ENCODE results near the gene SOCS3.

Gene SOCS3, protein sequence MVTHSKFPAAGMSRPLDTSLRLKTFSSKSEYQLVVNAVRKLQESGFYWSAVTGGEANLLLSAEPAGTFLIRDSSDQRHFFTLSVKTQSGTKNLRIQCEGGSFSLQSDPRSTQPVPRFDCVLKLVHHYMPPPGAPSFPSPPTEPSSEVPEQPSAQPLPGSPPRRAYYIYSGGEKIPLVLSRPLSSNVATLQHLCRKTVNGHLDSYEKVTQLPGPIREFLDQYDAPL

DNA sequence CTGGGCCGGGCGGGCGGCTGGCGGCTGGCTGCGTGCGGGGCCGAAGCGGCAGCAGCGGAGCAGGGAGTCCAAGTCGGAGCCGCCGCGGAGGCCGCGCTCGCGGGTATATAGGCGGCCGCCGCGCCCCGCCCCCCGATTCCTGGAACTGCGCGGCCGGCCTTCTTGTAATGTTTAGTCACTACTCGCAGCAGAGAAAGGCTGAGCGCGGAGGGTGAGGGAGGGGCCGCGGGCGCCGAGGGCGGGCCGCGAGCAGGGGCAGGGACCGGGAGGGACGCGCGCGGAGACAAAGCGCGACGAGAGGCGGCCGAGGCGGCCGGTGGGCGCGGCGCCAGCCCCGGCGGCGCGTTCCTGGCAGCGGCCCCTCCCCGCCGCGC lies at the start of gene SOCS3:
Gene SOCS3 (minus strand): TSS at position 81 of the 374 bp plus-strand sequence. CDS start 982 bp downstream, outside the sequence.
- peak; percentile 97 for TF ChIP-seq POLR2A (IDR thresholded peaks at IDR 0.05; ENCODE audit: low read depth, low read length)
- FAIRE-seq (no peak), DNase-seq (ENCODE audit: insufficient read length, low spot score) (peak; percentile 97)

DNA sequence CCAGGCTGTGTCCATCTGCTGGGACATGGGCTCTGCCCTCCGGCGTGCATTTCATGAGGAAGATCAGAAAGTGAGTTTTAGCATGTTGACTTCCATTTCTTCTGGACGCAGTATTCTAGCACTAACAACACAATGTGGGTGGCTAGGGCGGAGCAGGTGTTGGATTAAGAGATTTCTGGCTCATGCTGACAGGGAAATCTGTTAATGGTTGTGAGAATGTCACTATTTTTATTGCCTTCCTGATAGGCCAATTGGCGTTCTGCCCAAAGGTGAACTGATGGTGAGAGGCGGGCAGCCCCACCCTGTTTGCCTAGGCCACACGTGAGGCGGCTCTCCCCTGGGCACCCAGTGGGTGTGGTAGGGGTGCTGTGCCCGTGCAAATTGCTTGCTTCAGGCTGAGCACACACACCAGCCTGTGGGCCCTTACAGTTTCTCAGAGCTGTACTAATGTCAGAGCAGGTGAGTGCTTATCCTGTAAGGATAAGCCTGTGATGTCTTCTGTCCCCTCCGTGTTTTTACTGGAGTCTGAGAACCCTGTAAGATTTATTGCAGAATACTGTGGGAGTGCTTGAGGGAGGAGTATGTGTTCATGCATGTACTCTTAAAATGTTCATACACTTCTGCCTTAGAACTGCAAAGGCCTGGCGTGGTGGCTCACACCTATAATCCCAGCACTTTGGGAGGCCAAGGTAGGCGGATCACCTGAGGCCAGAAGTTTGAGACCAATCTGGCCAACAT lies 49.5 kb upstream of the SOCS3 start:
- DNase-seq (ENCODE audit: insufficient read length, low spot score) (no peak), FAIRE-seq (no peak)
- no peak for TF ChIP-seq POLR2A (IDR thresholded peaks at IDR 0.05; ENCODE audit: low read depth, low read length)

DNA sequence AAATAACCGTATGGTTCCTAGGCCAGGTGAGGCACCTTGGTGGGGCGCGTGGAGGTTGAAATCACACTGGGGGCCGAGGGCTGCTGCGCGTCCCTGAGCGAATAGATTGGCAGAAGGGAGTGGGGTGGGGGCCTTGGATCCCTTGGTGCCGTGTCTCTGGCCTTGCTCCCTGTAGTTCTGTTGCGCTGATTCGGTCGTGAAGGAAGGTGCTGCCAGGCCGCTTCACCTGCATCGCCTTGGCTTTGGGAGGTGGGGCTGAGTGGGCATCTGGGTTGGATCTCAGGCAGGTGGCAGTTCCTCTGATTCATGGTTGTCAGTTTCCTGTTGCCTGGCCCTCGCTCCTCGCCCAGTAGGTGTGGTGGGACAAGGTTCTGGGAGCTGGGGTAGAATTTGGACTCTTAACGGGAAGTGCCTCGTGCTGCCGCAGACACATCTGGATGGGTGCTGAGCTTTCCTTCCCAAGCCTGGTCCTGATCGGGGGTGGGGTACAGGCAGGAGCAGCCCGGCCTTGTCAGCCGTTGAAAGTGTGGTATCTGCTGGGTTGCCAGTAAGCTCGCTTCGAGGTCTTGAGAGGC lies 48.7 kb upstream of the SOCS3 start:
- no peak for TF ChIP-seq POLR2A (IDR thresholded peaks at IDR 0.05; ENCODE audit: low read depth, low read length)
- FAIRE-seq = no peak

DNA sequence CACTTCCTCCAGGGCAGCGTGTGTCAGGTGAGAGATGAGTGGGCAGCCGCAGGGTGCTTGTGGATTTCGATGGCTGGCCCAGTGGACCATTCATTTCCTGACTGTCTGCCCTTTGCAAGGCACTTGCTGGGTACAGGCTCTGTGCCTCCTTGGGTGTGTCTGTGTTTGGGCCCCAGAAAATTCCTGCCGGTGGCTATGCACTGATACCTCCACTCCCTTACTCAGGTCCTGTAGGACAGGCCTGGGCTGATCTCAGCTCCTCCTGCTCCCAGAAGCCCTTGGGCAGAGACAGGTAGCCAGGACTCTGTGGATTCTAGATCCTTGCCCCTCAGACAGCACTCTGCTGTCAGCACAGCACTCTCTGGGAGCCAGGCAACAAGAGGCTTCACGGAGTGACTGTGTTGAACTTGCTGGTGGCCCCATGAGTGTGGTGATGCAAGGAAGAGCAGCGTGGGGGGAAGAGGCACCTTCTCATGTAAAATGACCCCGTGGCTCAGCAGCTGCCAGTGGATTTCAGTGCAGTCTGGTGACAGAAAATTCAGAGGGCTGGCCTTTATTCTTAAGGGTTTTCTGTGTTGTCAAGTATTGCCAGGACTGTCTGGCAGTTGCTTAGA lies 47.6 kb upstream of the SOCS3 start:
- FAIRE-seq = no peak
- no peak for DNase-seq (ENCODE audit: insufficient read length, low spot score)
- TF ChIP-seq POLR2A (IDR thresholded peaks at IDR 0.05; ENCODE audit: low read depth, low read length) = no peak

More for the DNA sequence above, 48.7 kb upstream of the SOCS3 start:
- DNase-seq (ENCODE audit: insufficient read length, low spot score) = no peak

DNA sequence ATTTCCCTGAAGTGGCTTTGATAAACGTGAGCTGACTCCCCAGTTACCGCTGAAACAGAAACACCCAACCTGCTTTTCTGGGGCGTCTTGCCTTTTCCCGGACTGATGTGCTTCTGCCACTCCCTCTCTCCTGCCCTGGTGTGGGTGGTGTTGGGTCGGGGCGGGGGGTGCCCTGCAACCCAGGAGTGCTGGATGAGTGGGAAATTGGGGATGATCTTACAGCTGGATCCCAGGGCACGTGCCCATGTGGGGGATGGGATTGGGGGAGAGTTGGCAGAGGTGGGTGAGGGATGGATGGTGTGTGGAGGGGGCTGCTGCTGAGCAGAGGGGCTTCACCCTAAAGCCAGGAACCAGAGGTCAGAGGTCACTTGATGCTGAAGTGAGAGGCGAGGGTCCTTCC lies 47.0 kb upstream of the SOCS3 start:
- TF ChIP-seq POLR2A (IDR thresholded peaks at IDR 0.05; ENCODE audit: low read depth, low read length) = no peak
- DNase-seq (ENCODE audit: insufficient read length, low spot score) (no peak), FAIRE-seq (no peak)

DNA sequence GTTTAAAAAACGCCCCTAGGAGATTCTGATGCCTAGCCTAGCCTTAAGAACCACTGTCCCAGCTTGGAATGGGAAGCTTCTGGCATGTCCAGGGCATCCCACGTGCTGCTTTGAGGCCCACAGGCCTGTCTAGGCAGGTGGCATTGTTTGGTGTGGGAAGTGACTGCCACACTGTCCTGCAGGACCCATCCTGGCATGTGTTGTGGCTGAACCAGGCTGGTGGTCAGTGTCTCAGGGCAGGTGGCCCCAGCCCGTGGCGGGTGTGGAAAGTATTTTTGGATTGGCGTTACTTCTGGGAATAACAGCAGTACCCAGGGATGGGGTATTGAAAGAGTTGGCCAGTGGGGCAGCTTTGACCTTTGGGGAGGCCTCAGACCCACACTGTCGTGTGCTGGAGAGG lies 46.5 kb upstream of the SOCS3 start:
- DNase-seq (ENCODE audit: insufficient read length, low spot score) (no peak), FAIRE-seq (no peak)
- TF ChIP-seq POLR2A (IDR thresholded peaks at IDR 0.05; ENCODE audit: low read depth, low read length) = no peak

DNA sequence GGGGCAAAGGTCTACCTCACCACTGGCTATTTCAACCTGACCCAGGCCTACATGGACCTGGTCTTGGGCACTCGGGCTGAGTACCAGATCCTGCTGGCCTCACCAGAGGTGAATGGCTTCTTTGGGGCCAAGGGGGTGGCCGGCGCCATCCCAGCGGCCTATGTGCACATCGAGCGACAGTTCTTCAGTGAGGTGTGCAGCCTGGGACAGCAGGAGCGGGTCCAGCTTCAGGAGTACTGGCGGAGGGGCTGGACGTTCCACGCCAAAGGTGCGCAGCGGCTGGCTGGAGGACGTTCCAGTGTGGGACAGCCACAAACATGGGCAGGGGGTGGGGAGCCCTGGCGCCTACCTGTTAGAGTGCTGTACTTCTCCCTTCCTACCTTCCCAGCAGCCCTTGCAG lies 43.9 kb upstream of the SOCS3 start:
- DNase-seq (ENCODE audit: insufficient read length, low spot score) (no peak), FAIRE-seq (no peak)
- TF ChIP-seq POLR2A (IDR thresholded peaks at IDR 0.05; ENCODE audit: low read depth, low read length) = no peak

DNA sequence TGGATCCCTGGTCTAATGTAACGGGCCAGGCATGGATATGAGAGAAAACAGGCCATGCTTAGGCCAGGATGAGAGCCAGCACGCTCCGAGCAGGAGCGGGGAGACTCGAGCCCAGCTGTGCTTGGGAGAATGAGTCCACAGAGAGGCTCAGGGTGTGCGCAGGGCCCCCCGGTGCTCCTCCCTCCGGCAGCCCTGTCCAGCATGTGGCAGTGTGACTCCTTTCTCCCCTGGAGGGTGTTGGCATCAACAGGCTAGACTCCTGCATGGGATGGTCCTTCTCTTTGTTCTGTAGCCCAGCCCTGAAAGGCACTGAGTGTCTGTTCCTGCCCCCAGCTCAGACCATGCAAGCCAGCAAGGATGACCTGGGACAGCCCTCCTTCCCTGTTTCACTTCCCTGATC lies 42.0 kb upstream of the SOCS3 start:
- FAIRE-seq (no peak), DNase-seq (ENCODE audit: insufficient read length, low spot score) (no peak)
- no peak for TF ChIP-seq POLR2A (IDR thresholded peaks at IDR 0.05; ENCODE audit: low read depth, low read length)

DNA sequence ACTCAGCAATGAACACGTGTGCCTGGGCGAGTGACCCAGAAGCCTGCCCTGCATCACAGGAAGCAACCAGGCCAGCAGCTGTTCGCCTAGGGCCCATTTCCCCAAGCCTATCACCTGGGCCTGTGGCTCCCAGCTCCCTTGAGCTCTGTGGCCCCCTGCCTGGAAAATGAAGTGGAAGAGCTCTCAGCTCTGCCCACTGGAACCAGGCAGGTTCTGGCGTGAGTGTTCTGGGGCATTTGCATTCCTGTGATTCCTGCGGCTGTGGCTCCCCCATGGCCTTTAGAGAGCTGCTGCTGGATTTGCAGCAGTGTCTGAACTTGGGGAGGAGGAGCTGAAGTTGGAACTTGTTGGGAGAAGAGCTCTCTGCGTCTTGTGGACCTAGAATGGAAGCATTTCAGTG lies 41.4 kb upstream of the SOCS3 start:
- FAIRE-seq (no peak), DNase-seq (ENCODE audit: insufficient read length, low spot score) (no peak)
- TF ChIP-seq POLR2A (IDR thresholded peaks at IDR 0.05; ENCODE audit: low read depth, low read length) = no peak

DNA sequence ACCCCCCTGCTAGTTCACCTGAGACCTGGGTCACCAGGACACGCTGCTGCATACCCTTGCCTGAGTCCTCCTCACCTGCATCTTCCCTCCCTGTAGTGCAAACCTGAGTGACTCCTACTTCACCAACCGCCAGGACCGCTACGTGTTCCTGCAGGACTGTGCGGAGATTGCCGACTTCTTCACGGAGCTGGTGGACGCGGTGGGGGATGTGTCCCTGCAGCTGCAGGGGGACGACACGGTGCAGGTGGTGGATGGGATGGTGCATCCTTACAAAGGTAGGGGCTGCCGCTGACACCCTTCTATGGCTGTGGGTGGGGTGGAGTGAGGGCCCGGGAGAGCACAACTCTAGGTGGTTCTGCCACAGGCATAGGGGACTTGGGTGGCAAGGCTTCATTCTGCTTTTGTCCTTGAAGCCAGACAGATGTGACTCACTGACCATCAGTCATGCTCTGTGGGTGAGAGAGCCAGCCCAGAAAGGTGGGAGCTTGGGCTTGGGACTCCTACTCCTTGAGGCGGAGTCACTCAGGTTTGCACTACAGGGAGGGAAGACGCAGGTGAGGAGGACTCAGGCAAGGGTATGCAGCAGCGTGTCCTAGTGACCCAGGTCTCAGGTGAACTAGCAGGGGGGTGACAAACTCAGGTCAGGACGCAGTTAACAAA lies 40.8 kb upstream of the SOCS3 start:
- TF ChIP-seq POLR2A (IDR thresholded peaks at IDR 0.05; ENCODE audit: low read depth, low read length) = 0 out of 2 replicates have a peak, but pooled peaks have one; percentile 16
- DNase-seq (ENCODE audit: insufficient read length, low spot score) (no peak), FAIRE-seq (no peak)

DNA sequence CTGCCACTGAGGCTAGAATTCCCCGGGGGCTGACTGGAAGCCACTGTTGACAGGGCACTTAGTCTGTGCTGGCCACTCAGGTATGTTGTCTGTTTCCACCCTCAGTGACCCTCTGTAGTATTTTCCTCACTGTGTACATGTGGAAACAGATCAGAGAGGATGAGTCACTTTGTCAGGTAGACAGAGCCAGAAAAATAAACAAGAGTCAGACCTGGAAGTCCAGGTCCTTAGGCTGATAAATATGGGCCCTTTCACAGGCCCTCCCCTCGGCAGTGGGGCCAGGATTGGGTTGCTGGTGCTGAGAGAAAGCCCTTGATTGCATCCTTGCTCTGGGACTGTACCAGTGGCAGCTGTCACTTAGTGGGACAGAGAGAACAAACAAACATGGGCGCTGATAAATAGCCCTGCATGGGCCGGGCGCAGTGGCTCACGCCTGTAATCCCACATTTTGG lies 39.8 kb upstream of the SOCS3 start:
- FAIRE-seq (no peak), DNase-seq (ENCODE audit: insufficient read length, low spot score) (no peak)
- TF ChIP-seq POLR2A (IDR thresholded peaks at IDR 0.05; ENCODE audit: low read depth, low read length) = no peak

DNA sequence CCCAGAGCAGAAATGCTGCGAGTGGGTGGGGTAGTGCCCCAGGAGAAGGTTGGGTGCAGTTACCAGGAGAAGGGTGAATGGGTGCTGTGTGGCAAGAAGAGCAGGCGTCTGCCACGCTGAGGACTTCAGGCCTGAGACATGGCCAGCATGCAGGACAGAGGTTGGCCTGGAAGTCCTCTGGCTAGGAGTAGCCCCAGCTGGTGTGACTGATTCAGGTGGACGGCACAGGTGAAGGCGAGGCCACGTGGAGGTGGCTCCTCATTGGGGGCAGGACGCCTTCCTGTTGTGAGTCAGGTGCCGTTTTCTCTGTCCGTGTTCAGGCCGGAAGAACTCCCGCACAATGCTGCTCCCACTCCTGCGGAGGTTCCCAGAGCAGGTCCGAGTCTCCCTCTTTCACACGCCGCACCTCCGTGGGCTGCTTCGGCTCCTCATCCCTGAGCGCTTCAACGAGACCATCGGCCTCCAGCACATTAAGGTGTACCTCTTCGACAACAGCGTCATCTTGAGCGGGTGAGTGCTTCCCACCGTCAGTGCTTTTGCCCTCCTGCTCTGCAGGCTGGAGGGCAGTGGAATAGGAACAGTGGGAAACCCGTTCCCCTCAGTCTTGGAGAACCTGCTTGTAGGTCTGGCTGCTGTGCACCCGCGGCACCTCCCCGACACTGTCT lies 39.3 kb upstream of the SOCS3 start:
- DNase-seq (ENCODE audit: insufficient read length, low spot score) = no peak
- no peak for FAIRE-seq
- TF ChIP-seq POLR2A (IDR thresholded peaks at IDR 0.05; ENCODE audit: low read depth, low read length) = no peak

DNA sequence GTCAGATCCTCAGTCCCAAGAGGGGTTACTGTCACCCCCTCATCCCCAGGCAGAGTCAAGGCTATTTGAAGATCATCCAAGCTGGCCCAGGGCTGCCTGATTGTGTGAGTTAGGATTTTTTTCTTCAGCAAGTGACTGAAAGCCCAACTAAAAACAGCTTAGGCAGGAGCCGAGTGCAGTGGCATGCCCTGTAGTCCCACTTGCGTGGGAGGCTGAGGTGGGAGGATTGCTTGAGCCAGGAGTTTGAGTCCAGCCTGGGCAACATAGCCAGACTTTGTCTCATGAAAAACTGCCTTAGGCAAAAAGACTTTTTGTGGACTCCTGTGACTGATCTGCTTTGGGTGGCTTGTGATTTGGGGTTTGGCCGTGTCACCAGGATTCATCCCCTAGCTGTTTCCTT lies 38.5 kb upstream of the SOCS3 start:
- DNase-seq (ENCODE audit: insufficient read length, low spot score) (no peak), FAIRE-seq (no peak)
- TF ChIP-seq POLR2A (IDR thresholded peaks at IDR 0.05; ENCODE audit: low read depth, low read length) = no peak
